ENCODE measurements around the gene PPP1R11.

Gene PPP1R11

DNA sequence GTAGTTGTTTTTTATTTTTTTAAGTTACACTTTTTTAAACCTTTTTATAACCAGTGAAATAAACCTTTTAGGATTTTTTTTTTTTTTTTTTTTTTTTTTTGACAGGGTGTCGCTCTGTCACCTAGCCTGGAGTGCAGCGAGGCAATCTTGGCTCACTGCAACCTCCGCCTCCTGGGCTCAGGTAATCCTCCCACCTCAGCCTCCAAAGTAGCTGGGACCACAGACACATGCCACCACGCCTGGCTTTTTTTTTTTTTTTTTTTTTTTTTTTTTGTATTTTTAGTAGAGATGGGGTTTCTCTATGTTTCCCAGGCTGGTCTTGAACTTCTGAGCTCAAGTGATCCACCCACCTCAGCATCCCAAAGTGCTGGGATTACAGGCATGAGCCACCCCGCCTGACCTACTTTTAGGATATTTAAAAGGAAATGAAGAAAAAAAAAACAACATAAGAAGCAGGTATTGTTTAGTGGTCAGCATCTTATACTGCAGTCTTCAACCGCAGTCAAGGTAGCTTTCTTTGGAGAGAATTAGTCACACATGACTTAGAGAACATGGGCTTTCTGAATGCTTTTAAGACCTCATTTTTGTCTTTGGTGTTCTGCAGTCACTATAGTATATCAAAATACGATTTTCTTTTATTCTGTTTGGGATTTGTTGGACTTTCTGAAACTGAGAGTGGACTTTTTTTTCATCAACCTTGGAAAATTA is 4.4 kb upstream of the PPP1R11 start:
- Histone ChIP-seq H3K4me1 (ENCODE audit: control insufficient read depth, insufficient read depth, low read depth, low read length) (peaks cover 5% of the 10 kb centered on the region), H2AFZ (ENCODE audit: low read depth, low read length) (no peak overlapping the region), H4K91ac (ENCODE audit: low read length) (no peak overlapping the region), H3K4me3 (ENCODE audit: insufficient read depth in 1 of 2, low read depth in 1 of 2, low read length in 2 of 2) (peak overlapping the region in 1 of 2 experiments; percentile 92), H2BK15ac (ENCODE audit: low read depth, poor library complexity, severe bottlenecking) (no peak overlapping the region), H3K14ac (ENCODE audit: low read length in 2 of 2) (no peak overlapping the region), H3K36me3 (ENCODE audit: control insufficient read depth in 1 of 2, insufficient read depth in 2 of 2, low read depth in 1 of 2, low read length in 2 of 2) (peaks cover 0 to 27% of the 10 kb centered on the region in 2 experiments), H3K27me3 (ENCODE audit: control insufficient read depth in 1 of 2, insufficient read depth in 1 of 2, low read length in 2 of 2) (no peaks in the 10 kb centered on the region), H3K27ac (ENCODE audit: low read length, poor library complexity, severe bottlenecking) (no peak overlapping the region), H2AK5ac (ENCODE audit: low read length, severe bottlenecking) (no peak overlapping the region), H3K79me1 (replicated peaks; ENCODE audit: low read length, poor library complexity, severe bottlenecking) (peaks cover 6% of the 10 kb centered on the region), H3K4me2 (ENCODE audit: low read length, poor library complexity, severe bottlenecking) (no peak overlapping the region), H2BK12ac (ENCODE audit: low read length in 2 of 2) (no peak overlapping the region), H2BK120ac (ENCODE audit: low read depth, low read length) (no peak overlapping the region), H2BK5ac (ENCODE audit: low read depth, low read length, poor library complexity, severe bottlenecking) (no peak overlapping the region), H3K18ac (ENCODE audit: low read depth in 1 of 2, low read length in 2 of 2) (no peak overlapping the region), H3K23ac (ENCODE audit: low read length in 2 of 2) (no peak overlapping the region), H3K9me3 (ENCODE audit: control insufficient read depth, low read length) (no peaks in the 10 kb centered on the region), H4K8ac (ENCODE audit: low read length) (no peak overlapping the region), H3K4ac (ENCODE audit: low read depth in 1 of 2, low read length in 2 of 2) (no peak overlapping the region), H3K9ac (ENCODE audit: low read length) (peak overlapping the region; percentile 96)
- 100% methylated on average over 1 of the region's 7 CpGs for WGBS
- DNase-seq = no peak

DNA sequence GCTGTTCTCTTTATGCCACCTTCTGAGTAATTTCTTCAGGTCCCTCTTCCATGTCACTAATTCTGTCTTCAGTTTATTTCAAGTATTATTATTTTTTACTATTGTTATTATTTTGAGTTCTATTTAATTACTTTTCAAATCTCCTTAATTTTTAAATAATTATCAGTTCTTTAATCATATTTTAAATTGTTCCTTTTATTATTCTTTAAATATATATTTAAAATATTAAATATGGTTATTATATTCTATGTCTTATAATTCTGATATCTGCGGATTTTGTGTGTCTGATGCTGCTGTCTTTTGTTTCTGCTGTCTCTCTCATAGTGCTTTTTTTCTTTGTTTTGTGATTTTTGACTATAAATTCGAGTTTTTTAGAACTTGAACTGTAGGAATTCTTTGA is 3.7 kb upstream of the PPP1R11 start:
- Histone ChIP-seq H2BK12ac (ENCODE audit: low read length in 2 of 2) (no peak overlapping the region), H3K27ac (ENCODE audit: low read length, poor library complexity, severe bottlenecking) (no peak overlapping the region), H3K18ac (ENCODE audit: low read depth in 1 of 2, low read length in 2 of 2) (no peak overlapping the region), H3K4ac (ENCODE audit: low read depth in 1 of 2, low read length in 2 of 2) (no peak overlapping the region), H3K36me3 (ENCODE audit: control insufficient read depth in 1 of 2, insufficient read depth in 2 of 2, low read depth in 1 of 2, low read length in 2 of 2) (peaks cover 0 to 20% of the 10 kb centered on the region in 2 experiments), H3K79me1 (replicated peaks; ENCODE audit: low read length, poor library complexity, severe bottlenecking) (peaks cover 7% of the 10 kb centered on the region), H4K91ac (ENCODE audit: low read length) (no peak overlapping the region), H4K8ac (ENCODE audit: low read length) (no peak overlapping the region), H3K23ac (ENCODE audit: low read length in 2 of 2) (no peak overlapping the region), H3K9me3 (ENCODE audit: control insufficient read depth, low read length) (no peaks in the 10 kb centered on the region), H3K27me3 (ENCODE audit: control insufficient read depth in 1 of 2, insufficient read depth in 1 of 2, low read length in 2 of 2) (no peaks in the 10 kb centered on the region), H2BK5ac (ENCODE audit: low read depth, low read length, poor library complexity, severe bottlenecking) (no peak overlapping the region), H2BK120ac (ENCODE audit: low read depth, low read length) (no peak overlapping the region), H3K4me2 (ENCODE audit: low read length, poor library complexity, severe bottlenecking) (no peak overlapping the region), H3K4me1 (ENCODE audit: control insufficient read depth, insufficient read depth, low read depth, low read length) (peaks cover 5% of the 10 kb centered on the region), H3K4me3 (ENCODE audit: insufficient read depth in 1 of 2, low read depth in 1 of 2, low read length in 2 of 2) (no peak overlapping the region), H3K9ac (ENCODE audit: low read length) (peak overlapping the region; percentile 15), H3K14ac (ENCODE audit: low read length in 2 of 2) (no peak overlapping the region), H2AK5ac (ENCODE audit: low read length, severe bottlenecking) (no peak overlapping the region), H2AFZ (ENCODE audit: low read depth, low read length) (no peak overlapping the region), H2BK15ac (ENCODE audit: low read depth, poor library complexity, severe bottlenecking) (no peak overlapping the region)
- 84% methylated on average over 2 of the region's 2 CpGs for WGBS
- DNase-seq = no peak

GRCh38 chr6:30066082-30066481 is 916 bp upstream of the PPP1R11 start:
- peak overlapping the region; percentile 70 for H3K4me2 ChIP-seq (ENCODE audit: low read length, poor library complexity, severe bottlenecking)
- no peak overlapping the region for H2AFZ ChIP-seq (ENCODE audit: low read depth, low read length)
- no peak overlapping the region for H2AK5ac ChIP-seq (ENCODE audit: low read length, severe bottlenecking)
- peak overlapping the region; percentile 84 for H3K27ac ChIP-seq (ENCODE audit: low read length, poor library complexity, severe bottlenecking)
- no peak overlapping the region for H3K14ac ChIP-seq (ENCODE audit: low read length in 2 of 2)
- no peak overlapping the region for H3K18ac ChIP-seq (ENCODE audit: low read depth in 1 of 2, low read length in 2 of 2)
- H3K23ac ChIP-seq (ENCODE audit: low read length in 2 of 2) = no peak overlapping the region
- DNase-seq = no peak
- H2BK12ac ChIP-seq (ENCODE audit: low read length in 2 of 2) = no peak overlapping the region
- H3K4ac ChIP-seq (ENCODE audit: low read depth in 1 of 2, low read length in 2 of 2) = peak overlapping the region in 1 of 2 experiments; percentile 40
- peaks cover 14 to 33% of the 10 kb centered on the region in 2 experiments for H3K36me3 ChIP-seq (ENCODE audit: control insufficient read depth in 1 of 2, insufficient read depth in 2 of 2, low read depth in 1 of 2, low read length in 2 of 2)
- no peak overlapping the region for H2BK120ac ChIP-seq (ENCODE audit: low read depth, low read length)
- 51% methylated on average over 2 of the region's 4 CpGs for WGBS
- H3K9ac ChIP-seq (ENCODE audit: low read length) = peak overlapping the region; percentile 92
- H3K4me1 ChIP-seq (ENCODE audit: control insufficient read depth, insufficient read depth, low read depth, low read length) = peaks cover 10% of the 10 kb centered on the region
- H2BK15ac ChIP-seq (ENCODE audit: low read depth, poor library complexity, severe bottlenecking) = no peak overlapping the region
- H3K4me3 ChIP-seq (ENCODE audit: insufficient read depth in 1 of 2, low read depth in 1 of 2, low read length in 2 of 2) = peak overlapping the region in 1 of 2 experiments; percentile 91
- H3K79me1 ChIP-seq (replicated peaks; ENCODE audit: low read length, poor library complexity, severe bottlenecking) = peaks cover 15% of the 10 kb centered on the region
- H3K27me3 ChIP-seq (ENCODE audit: control insufficient read depth in 1 of 2, insufficient read depth in 1 of 2, low read length in 2 of 2) = peaks cover 0 to 9% of the 10 kb centered on the region in 2 experiments
- H4K91ac ChIP-seq (ENCODE audit: low read length) = no peak overlapping the region
- no peaks in the 10 kb centered on the region for H3K9me3 ChIP-seq (ENCODE audit: control insufficient read depth, low read length)
- no peak overlapping the region for H4K8ac ChIP-seq (ENCODE audit: low read length)
- H2BK5ac ChIP-seq (ENCODE audit: low read depth, low read length, poor library complexity, severe bottlenecking) = no peak overlapping the region

GRCh38 chr6:30067460-30068139 is 602 bp downstream of the PPP1R11 start:
- peak overlapping the region; percentile 2 for H2AFZ ChIP-seq (ENCODE audit: low read depth, low read length)
- no peak overlapping the region for H2AK5ac ChIP-seq (ENCODE audit: low read length, severe bottlenecking)
- peaks cover 9% of the 10 kb centered on the region for H3K4me1 ChIP-seq (ENCODE audit: control insufficient read depth, insufficient read depth, low read depth, low read length)
- H2BK12ac ChIP-seq (ENCODE audit: low read length in 2 of 2) = peak overlapping the region in 1 of 2 experiments; percentile 33
- peaks cover 17 to 33% of the 10 kb centered on the region in 2 experiments for H3K36me3 ChIP-seq (ENCODE audit: control insufficient read depth in 1 of 2, insufficient read depth in 2 of 2, low read depth in 1 of 2, low read length in 2 of 2)
- peak overlapping the region; percentile 73 for H3K4me2 ChIP-seq (ENCODE audit: low read length, poor library complexity, severe bottlenecking)
- H3K14ac ChIP-seq (ENCODE audit: low read length in 2 of 2) = no peak overlapping the region
- H3K27me3 ChIP-seq (ENCODE audit: control insufficient read depth in 1 of 2, insufficient read depth in 1 of 2, low read length in 2 of 2) = peaks cover 12 to 24% of the 10 kb centered on the region in 2 experiments
- peak overlapping the region; percentile 15 for H4K91ac ChIP-seq (ENCODE audit: low read length)
- peaks cover 13% of the 10 kb centered on the region for H3K79me1 ChIP-seq (replicated peaks; ENCODE audit: low read length, poor library complexity, severe bottlenecking)
- H3K23ac ChIP-seq (ENCODE audit: low read length in 2 of 2) = no peak overlapping the region
- peak; percentile 96 for DNase-seq
- no peak overlapping the region for H2BK5ac ChIP-seq (ENCODE audit: low read depth, low read length, poor library complexity, severe bottlenecking)
- H3K27ac ChIP-seq (ENCODE audit: low read length, poor library complexity, severe bottlenecking) = peak overlapping the region; percentile 37
- H2BK120ac ChIP-seq (ENCODE audit: low read depth, low read length) = no peak overlapping the region
- H3K4ac ChIP-seq (ENCODE audit: low read depth in 1 of 2, low read length in 2 of 2) = no peak overlapping the region
- no peaks in the 10 kb centered on the region for H3K9me3 ChIP-seq (ENCODE audit: control insufficient read depth, low read length)
- peak overlapping the region; percentile 73 to 79 for H3K18ac ChIP-seq (ENCODE audit: low read depth in 1 of 2, low read length in 2 of 2)
- peak overlapping the region; percentile 92 for H3K9ac ChIP-seq (ENCODE audit: low read length)
- no peak overlapping the region for H2BK15ac ChIP-seq (ENCODE audit: low read depth, poor library complexity, severe bottlenecking)
- WGBS = 12% methylated on average over 8 of the region's 8 CpGs
- peak overlapping the region; percentile 61 to 91 for H3K4me3 ChIP-seq (ENCODE audit: insufficient read depth in 1 of 2, low read depth in 1 of 2, low read length in 2 of 2)
- peak overlapping the region; percentile 55 for H4K8ac ChIP-seq (ENCODE audit: low read length)
